ENCODE results near the gene SF3B5. TPM values are rescaled to one million over a fixed set of nuclear protein-coding genes. Genes with fewer than 3 reads are reported as not detected.
"Not testable (repeated sequence)": the region's sequence is repeated elsewhere in the genome, so short reads cannot be mapped to it uniquely, and the experiment has no call there.

Gene SF3B5
- total and polyA plus RNA-seq, 12 donors: 84.2 to 333 (median 120) TPM

- intact Hi-C loops (cut with DNase I): no loop called here
- peaks cover 0 to 3% (median 0%) of the 10 kb centered on the region in 11 donors for H3K9me3 ChIP-seq
- no peak overlapping the region for H3K27ac ChIP-seq
- H3K4me3 ChIP-seq: no peak overlapping the region
- ATAC-seq (no peak), DNase-seq (no peak)
- WGBS, 2 donors: 61 to 78% methylated on average over 3 of the region's 3 CpGs
- no peaks in the 10 kb centered on the region for H3K36me3 ChIP-seq
- TF ChIP-seq, protein P1, sequence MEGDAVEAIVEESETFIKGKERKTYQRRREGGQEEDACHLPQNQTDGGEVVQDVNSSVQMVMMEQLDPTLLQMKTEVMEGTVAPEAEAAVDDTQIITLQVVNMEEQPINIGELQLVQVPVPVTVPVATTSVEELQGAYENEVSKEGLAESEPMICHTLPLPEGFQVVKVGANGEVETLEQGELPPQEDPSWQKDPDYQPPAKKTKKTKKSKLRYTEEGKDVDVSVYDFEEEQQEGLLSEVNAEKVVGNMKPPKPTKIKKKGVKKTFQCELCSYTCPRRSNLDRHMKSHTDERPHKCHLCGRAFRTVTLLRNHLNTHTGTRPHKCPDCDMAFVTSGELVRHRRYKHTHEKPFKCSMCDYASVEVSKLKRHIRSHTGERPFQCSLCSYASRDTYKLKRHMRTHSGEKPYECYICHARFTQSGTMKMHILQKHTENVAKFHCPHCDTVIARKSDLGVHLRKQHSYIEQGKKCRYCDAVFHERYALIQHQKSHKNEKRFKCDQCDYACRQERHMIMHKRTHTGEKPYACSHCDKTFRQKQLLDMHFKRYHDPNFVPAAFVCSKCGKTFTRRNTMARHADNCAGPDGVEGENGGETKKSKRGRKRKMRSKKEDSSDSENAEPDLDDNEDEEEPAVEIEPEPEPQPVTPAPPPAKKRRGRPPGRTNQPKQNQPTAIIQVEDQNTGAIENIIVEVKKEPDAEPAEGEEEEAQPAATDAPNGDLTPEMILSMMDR (IDR thresholded peaks at IDR 0.05): no peak
- H3K4me1 ChIP-seq: peaks cover 0 to 14% (median 0%) of the 10 kb centered on the region in 9 donors
- H3K27me3 ChIP-seq: no peaks in the 10 kb centered on the region
These were observed 41.8 kb downstream of the SF3B5 start for GRCh38 chr6:144053601-144054000.

GRCh38 chr6:144052488-144052887, 42.9 kb downstream of the SF3B5 start:
- Histone ChIP-seq H3K4me3 (no peak overlapping the region), H3K4me1 (peaks cover 0 to 14% (median 0%) of the 10 kb centered on the region in 9 donors), H3K27ac (no peak overlapping the region), H3K36me3 (no peaks in the 10 kb centered on the region), H3K27me3 (no peaks in the 10 kb centered on the region), H3K9me3 (peaks cover 0 to 7% (median 0%) of the 10 kb centered on the region in 11 donors)
- no peak for ATAC-seq
- DNase-seq: no peak
- TF ChIP-seq, protein P1 (IDR thresholded peaks at IDR 0.05): no peak
- intact Hi-C loops (cut with DNase I): no loop called here

GRCh38 chr6:144049386-144049785, 46.0 kb downstream of the SF3B5 start:
- TF ChIP-seq, protein P1 (IDR thresholded peaks at IDR 0.05): no peak
- Histone ChIP-seq H3K27ac (no peak overlapping the region), H3K27me3 (no peaks in the 10 kb centered on the region), H3K36me3 (no peaks in the 10 kb centered on the region), H3K9me3 (peaks cover 0 to 21% (median 3%) of the 10 kb centered on the region in 11 donors), H3K4me3 (no peak overlapping the region), H3K4me1 (peaks cover 0 to 4% (median 0%) of the 10 kb centered on the region in 9 donors)
- intact Hi-C loops (cut with DNase I): no loop called here
- ATAC-seq (no peak), DNase-seq (no peak)
- WGBS, 2 donors: 60 to 81% methylated on average over 1 of the region's 1 CpG

DNA sequence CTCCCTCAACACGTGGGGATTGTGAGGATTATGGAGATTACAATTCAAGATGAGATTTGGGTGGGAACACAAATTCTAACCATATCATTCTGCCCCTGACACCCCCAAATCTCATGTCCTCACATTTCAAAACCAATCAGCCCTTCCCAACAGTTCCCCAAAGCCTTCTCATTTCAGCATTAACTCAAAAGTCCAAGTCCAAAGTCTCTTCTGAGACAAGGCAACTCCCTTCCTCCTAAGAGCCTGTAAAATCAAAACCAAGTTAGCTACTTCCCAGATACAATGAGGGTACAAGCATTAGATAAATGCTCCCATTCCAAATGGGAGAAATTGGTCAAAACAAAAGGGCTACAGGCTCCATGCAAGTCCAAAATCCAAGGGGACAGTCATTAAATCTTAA, 47.7 kb downstream of the SF3B5 start:
- WGBS, 2 donors: 70 to 71% methylated on average over 1 of the region's 1 CpG
- TF ChIP-seq, protein P1 (IDR thresholded peaks at IDR 0.05): no peak
- peaks cover 0 to 4% (median 0%) of the 10 kb centered on the region in 9 donors for H3K4me1 ChIP-seq

DNA sequence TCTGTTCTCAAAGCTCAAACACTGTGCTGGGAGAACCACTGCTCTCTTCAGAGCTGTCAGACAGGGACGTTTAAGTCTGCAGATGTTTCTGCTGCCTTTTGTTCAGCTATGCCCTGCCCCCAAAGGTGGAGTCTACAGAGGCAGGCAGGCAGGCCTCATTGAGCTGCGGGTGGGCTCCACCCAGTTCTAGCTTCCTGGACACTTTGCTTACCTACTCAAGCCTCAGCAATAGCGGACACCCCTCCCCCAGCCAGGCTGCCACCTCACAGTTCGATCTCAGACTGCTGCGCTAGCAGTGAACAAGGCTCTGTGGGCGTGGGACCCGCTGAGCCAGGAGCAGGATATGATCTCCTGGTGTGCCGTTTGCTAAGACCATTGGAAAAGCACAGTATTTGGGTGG, 48.7 kb downstream of the SF3B5 start:
- H3K27ac ChIP-seq; H3K4me1 ChIP-seq; H3K36me3 ChIP-seq; H3K4me3 ChIP-seq; DNase-seq; H3K27me3 ChIP-seq; ATAC-seq; intact Hi-C loops (cut with DNase I): not testable (repeated sequence)
- 76 to 79% methylated on average over 8 of the region's 8 CpGs for WGBS, 2 donors
- peaks cover 0 to 32% (median 3%) of the 10 kb centered on the region in 11 donors for H3K9me3 ChIP-seq

More for the DNA sequence above, 47.7 kb downstream of the SF3B5 start:
- no peaks in the 10 kb centered on the region for H3K27me3 ChIP-seq
- intact Hi-C loops (cut with DNase I): no loop called here
- H3K9me3 ChIP-seq: peaks cover 0 to 24% (median 3%) of the 10 kb centered on the region in 11 donors
- H3K36me3 ChIP-seq: no peaks in the 10 kb centered on the region
- H3K4me3 ChIP-seq: no peak overlapping the region
- no peak overlapping the region for H3K27ac ChIP-seq
- DNase-seq (no peak), ATAC-seq (no peak)

DNA sequence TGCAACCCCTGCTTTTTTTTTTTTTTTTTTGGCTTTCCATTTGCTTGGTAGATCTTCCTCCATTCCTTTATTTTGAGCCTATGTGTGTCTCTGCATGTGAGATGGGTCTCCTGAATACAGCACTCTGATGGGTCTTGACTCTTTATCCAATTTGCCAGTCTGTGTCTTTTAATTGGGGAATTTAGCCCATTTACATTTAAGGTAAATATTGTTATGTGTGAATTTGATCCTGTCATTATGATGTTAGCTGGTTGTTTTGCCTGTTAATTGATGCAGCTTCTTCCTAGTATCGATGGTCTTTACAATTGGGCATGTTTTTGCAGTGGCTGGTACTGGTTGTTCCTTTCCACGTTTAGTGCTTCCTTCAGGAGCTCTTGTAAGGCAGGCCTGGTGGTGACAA, 50.4 kb downstream of the SF3B5 start:
- H3K27ac ChIP-seq; H3K36me3 ChIP-seq; H3K4me3 ChIP-seq; ATAC-seq; DNase-seq; H3K4me1 ChIP-seq; intact Hi-C loops (cut with DNase I); H3K27me3 ChIP-seq: not testable (repeated sequence)
- peaks cover 0 to 36% (median 3%) of the 10 kb centered on the region in 11 donors for H3K9me3 ChIP-seq
- 81 to 90% methylated on average over 2 of the region's 2 CpGs for WGBS, 2 donors
